Neural cell (in vitro differentiated cells): ENCODE data around the gene ACAP3. TPM values are rescaled to one million over a fixed set of nuclear protein-coding genes. Genes with fewer than 3 reads are reported as not detected.
A peak's percentile ranks its signal among the peaks of the same experiment; 100 is the strongest.

ENCODE experiments used
- H2AFZ ChIP-seq: fragments of 200-600, 300-800 bp; sonication (generic), shearing (Covaris generic); 2 replicates; pipeline ENCODE4 v1.6.0; 2014; ENCODE audit warnings: low read depth, mild to moderate bottlenecking, antibody characterized with exemption, low read length, moderate library complexity
- H3F3A ChIP-seq: fragments of 200-600 bp; shearing (Covaris generic); 2 replicates; pipeline ENCODE4 v1.6.1; 2016; ENCODE audit warnings: mild to moderate bottlenecking, moderate library complexity, mixed read lengths, antibody characterized with exemption, low read length; ENCODE audit not compliant: insufficient read depth, poor library complexity, severe bottlenecking
- H3K27ac ChIP-seq: fragments of 200-600, 300-800 bp; sonication (generic), shearing (Covaris generic); 2 replicates; pipeline ENCODE4 v1.5.1; 2014; ENCODE audit warnings: mild to moderate bottlenecking, low read length, moderate library complexity
- H3K27me3 ChIP-seq: fragments of 300-800, 200-600 bp; sonication (generic), shearing (Covaris generic); 2 replicates; pipeline ENCODE4 v1.6.0; 2014; ENCODE audit warnings: mild to moderate bottlenecking, low read depth, low read length, moderate library complexity; ENCODE audit not compliant: insufficient read depth
- H3K36me3 ChIP-seq: fragments of 300-800, 200-600 bp; sonication (generic), shearing (Covaris generic); 2 replicates; pipeline ENCODE4 v1.5.1; 2014; ENCODE audit warnings: mild to moderate bottlenecking, antibody characterized with exemption, low read length, moderate library complexity; ENCODE audit not compliant: insufficient read depth
- H3K4me2 ChIP-seq: fragments of 300-800, 200-600 bp; sonication (generic), shearing (Covaris generic); 2 replicates; pipeline ENCODE4 v1.6.0; 2014; ENCODE audit warnings: mild to moderate bottlenecking, low read length
- H3K4me3 ChIP-seq: fragments of 300-800, 200-600 bp; sonication (generic), shearing (Covaris generic); 2 replicates; pipeline ENCODE4 v1.5.1; 2014; ENCODE audit warnings: mild to moderate bottlenecking, low read length, moderate library complexity
- H3K79me2 ChIP-seq: fragments of 200-600 bp; shearing (Covaris generic); replicated peaks from 2 replicates; pipeline ENCODE4 v1.6.0; 2014; ENCODE audit warnings: mild to moderate bottlenecking, low read length, moderate library complexity; ENCODE audit not compliant: insufficient read depth
- H3K9ac ChIP-seq: fragments of 300-800, 200-600 bp; sonication (generic), shearing (Covaris generic); 2 replicates; pipeline ENCODE4 v1.6.1; 2016; ENCODE audit warnings: mild to moderate bottlenecking, low read length, mixed read lengths
- H3K9me2 ChIP-seq: fragments of 200-600 bp; shearing (Covaris generic); 2 replicates; pipeline ENCODE4 v1.6.1; 2016; ENCODE audit warnings: mild to moderate bottlenecking, low read length, mixed read lengths; ENCODE audit not compliant: insufficient read depth
- H3K9me3 ChIP-seq: fragments of 200-600, 300-800 bp; sonication (generic), shearing (Covaris generic); 2 replicates; pipeline ENCODE4 v1.6.1; 2016; ENCODE audit warnings: mild to moderate bottlenecking, mixed run types, low read length, moderate library complexity, mixed read lengths
- H4K20me1 ChIP-seq: fragments of 200-600 bp; shearing (Covaris generic); 2 replicates; pipeline ENCODE4 v1.6.1; 2016; ENCODE audit warnings: mild to moderate bottlenecking, mixed run types; ENCODE audit not compliant: insufficient read depth
- EP300 ChIP-seq: fragments of 450-650 bp; conservative IDR thresholded peaks from 2 replicates; pipeline ENCODE4 v1.6.1; 2014; ENCODE audit warnings: antibody characterized with exemption, mild to moderate bottlenecking, moderate library complexity; ENCODE audit not compliant: poor library complexity, severe bottlenecking
- EZH2 ChIP-seq: fragments of 200-600, 300-800 bp; shearing (Covaris generic), sonication (generic); IDR thresholded peaks from 2 replicates; pipeline ENCODE4 v1.6.1; 2014; ENCODE audit warnings: antibody characterized with exemption, low read length, borderline replicate concordance, mild to moderate bottlenecking; ENCODE audit not compliant: insufficient read depth, poor library complexity, severe bottlenecking
- MXI1 ChIP-seq: fragments of 450-650 bp; conservative IDR thresholded peaks from 2 replicates; pipeline ENCODE4 v1.6.1; 2014; ENCODE audit warnings: antibody characterized with exemption, mild to moderate bottlenecking; ENCODE audit not compliant: poor library complexity, severe bottlenecking
- POLR2AphosphoS5 ChIP-seq: IDR thresholded peaks from 2 replicates; pipeline ENCODE4 v1.6.1; 2012
- RAD21 ChIP-seq: fragments of 450-650 bp; conservative IDR thresholded peaks from 2 replicates; pipeline ENCODE4 v1.6.1; 2014; ENCODE audit warnings: antibody characterized with exemption, mild to moderate bottlenecking, moderate library complexity
- SMC3 ChIP-seq: fragments of 450-650 bp; conservative IDR thresholded peaks from 2 replicates; pipeline ENCODE4 v1.6.1; 2014; ENCODE audit warnings: antibody characterized with exemption, mild to moderate bottlenecking, moderate library complexity; ENCODE audit not compliant: poor library complexity
- TAF1 ChIP-seq: IDR thresholded peaks from 2 replicates; pipeline ENCODE4 v1.6.1; 2012; ENCODE audit warnings: low read depth
- polyA plus RNA-seq: library from polyadenylated mRNA; depleted of rRNA; stranded (reverse); fragments of >200 nt; gene quantifications from 2 replicates; pipeline ENCODE4 v1.2.3, GENCODE V29; 2014
- TF ChIP-seq, protein P1 (sequence below): IDR thresholded peaks from 2 replicates; pipeline ENCODE4 v1.6.1; 2012; ENCODE audit warnings: borderline replicate concordance
- TF ChIP-seq, protein P2 (sequence below): fragments of 450-650 bp; IDR thresholded peaks from 2 replicates; pipeline ENCODE4 v1.5.1; 2014; ENCODE audit warnings: antibody characterized with exemption, mild to moderate bottlenecking, moderate library complexity; ENCODE audit not compliant: poor library complexity, severe bottlenecking

ACAP3 gene
- polyA plus RNA-seq, 1 donor from 2014 or later = 186 TPM

DNA sequence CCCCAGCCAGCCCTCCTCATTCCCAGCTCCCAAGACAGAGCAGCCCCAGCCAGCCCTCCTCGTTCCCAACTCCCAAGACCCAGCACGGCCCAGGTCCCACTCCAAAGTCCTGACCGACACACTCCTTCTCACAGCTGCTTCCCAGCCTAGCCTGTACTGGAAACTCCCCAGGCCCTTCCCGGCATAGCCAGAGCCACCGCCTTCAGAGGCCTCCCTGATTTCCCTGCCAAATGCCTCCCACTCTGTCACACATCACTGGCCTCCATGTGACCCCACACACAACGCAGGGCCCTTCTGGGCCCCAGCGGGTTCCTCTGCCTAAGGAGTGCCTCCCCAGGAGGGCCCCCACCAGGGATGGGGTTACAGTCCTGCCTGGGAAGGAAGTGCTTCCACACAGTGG, 36.9 kb downstream of the ACAP3 start:
- no peaks in the 10 kb centered on the region for H3F3A ChIP-seq
- H4K20me1 ChIP-seq = no peaks in the 10 kb centered on the region
- no peaks in the 10 kb centered on the region for H3K9me2 ChIP-seq
- TF ChIP-seq EZH2 = no peak
- TF ChIP-seq RAD21 = no peak
- no peak for TF ChIP-seq POLR2AphosphoS5
- TF ChIP-seq SMC3 = no peak
- TF ChIP-seq, protein P1, sequence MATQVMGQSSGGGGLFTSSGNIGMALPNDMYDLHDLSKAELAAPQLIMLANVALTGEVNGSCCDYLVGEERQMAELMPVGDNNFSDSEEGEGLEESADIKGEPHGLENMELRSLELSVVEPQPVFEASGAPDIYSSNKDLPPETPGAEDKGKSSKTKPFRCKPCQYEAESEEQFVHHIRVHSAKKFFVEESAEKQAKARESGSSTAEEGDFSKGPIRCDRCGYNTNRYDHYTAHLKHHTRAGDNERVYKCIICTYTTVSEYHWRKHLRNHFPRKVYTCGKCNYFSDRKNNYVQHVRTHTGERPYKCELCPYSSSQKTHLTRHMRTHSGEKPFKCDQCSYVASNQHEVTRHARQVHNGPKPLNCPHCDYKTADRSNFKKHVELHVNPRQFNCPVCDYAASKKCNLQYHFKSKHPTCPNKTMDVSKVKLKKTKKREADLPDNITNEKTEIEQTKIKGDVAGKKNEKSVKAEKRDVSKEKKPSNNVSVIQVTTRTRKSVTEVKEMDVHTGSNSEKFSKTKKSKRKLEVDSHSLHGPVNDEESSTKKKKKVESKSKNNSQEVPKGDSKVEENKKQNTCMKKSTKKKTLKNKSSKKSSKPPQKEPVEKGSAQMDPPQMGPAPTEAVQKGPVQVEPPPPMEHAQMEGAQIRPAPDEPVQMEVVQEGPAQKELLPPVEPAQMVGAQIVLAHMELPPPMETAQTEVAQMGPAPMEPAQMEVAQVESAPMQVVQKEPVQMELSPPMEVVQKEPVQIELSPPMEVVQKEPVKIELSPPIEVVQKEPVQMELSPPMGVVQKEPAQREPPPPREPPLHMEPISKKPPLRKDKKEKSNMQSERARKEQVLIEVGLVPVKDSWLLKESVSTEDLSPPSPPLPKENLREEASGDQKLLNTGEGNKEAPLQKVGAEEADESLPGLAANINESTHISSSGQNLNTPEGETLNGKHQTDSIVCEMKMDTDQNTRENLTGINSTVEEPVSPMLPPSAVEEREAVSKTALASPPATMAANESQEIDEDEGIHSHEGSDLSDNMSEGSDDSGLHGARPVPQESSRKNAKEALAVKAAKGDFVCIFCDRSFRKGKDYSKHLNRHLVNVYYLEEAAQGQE = no peak
- no peak for TF ChIP-seq TAF1
- TF ChIP-seq, protein P2, sequence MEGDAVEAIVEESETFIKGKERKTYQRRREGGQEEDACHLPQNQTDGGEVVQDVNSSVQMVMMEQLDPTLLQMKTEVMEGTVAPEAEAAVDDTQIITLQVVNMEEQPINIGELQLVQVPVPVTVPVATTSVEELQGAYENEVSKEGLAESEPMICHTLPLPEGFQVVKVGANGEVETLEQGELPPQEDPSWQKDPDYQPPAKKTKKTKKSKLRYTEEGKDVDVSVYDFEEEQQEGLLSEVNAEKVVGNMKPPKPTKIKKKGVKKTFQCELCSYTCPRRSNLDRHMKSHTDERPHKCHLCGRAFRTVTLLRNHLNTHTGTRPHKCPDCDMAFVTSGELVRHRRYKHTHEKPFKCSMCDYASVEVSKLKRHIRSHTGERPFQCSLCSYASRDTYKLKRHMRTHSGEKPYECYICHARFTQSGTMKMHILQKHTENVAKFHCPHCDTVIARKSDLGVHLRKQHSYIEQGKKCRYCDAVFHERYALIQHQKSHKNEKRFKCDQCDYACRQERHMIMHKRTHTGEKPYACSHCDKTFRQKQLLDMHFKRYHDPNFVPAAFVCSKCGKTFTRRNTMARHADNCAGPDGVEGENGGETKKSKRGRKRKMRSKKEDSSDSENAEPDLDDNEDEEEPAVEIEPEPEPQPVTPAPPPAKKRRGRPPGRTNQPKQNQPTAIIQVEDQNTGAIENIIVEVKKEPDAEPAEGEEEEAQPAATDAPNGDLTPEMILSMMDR = no peak
- no peak for TF ChIP-seq MXI1
- no peak for TF ChIP-seq EP300
- no peak overlapping the region for H3K9ac ChIP-seq
- H3K36me3 ChIP-seq = no peaks in the 10 kb centered on the region
- H3K4me3 ChIP-seq = peak overlapping the region; percentile 36
- no peak overlapping the region for H3K4me2 ChIP-seq
- H3K9me3 ChIP-seq = no peaks in the 10 kb centered on the region
- peaks cover 39% of the 10 kb centered on the region for H3K79me2 ChIP-seq
- H3K27me3 ChIP-seq = no peaks in the 10 kb centered on the region
- H2AFZ ChIP-seq = no peak overlapping the region
- no peak overlapping the region for H3K27ac ChIP-seq

DNA sequence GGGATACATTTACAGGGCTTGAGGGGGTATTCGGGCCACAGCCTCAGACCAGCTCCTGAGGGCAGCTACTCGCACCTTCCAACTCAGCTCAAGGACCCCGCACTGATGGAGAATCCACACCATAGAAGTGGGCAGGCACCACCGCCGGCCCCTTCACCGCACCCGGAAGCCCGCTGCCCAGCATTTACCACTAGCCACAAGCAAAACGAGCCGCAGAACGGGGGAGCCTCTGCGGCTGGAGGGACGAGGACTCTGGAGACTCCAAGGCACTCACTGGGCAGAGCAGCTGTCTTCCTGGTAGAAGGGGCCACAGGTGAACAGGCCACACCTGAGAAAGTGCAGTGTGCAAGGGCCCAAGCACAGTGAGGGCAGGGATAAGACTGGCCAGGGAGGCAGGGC, 39.4 kb downstream of the ACAP3 start:
- no peak for TF ChIP-seq TAF1
- H3K79me2 ChIP-seq = peaks cover 38% of the 10 kb centered on the region
- no peaks in the 10 kb centered on the region for H3F3A ChIP-seq
- no peak overlapping the region for H2AFZ ChIP-seq
- no peaks in the 10 kb centered on the region for H3K9me3 ChIP-seq
- H3K27ac ChIP-seq = no peak overlapping the region
- H3K27me3 ChIP-seq = no peaks in the 10 kb centered on the region
- no peak overlapping the region for H3K4me2 ChIP-seq
- H4K20me1 ChIP-seq = no peaks in the 10 kb centered on the region
- no peak overlapping the region for H3K4me3 ChIP-seq
- no peak overlapping the region for H3K9ac ChIP-seq
- H3K9me2 ChIP-seq = no peaks in the 10 kb centered on the region
- no peaks in the 10 kb centered on the region for H3K36me3 ChIP-seq
